IPS-11a (cell line): ENCODE measurements around the gene PDE4B.
"Not testable (repeated sequence)": the region's sequence is repeated elsewhere in the genome, so short reads cannot be mapped to it uniquely, and the experiment has no call there.

Experiments used
- H3K4me3 ChIP-seq: one replicate; pipeline ENCODE4 v1.5.1; 2013; ENCODE audit warnings: low read depth, low read length, control low read depth

Gene PDE4B

DNA sequence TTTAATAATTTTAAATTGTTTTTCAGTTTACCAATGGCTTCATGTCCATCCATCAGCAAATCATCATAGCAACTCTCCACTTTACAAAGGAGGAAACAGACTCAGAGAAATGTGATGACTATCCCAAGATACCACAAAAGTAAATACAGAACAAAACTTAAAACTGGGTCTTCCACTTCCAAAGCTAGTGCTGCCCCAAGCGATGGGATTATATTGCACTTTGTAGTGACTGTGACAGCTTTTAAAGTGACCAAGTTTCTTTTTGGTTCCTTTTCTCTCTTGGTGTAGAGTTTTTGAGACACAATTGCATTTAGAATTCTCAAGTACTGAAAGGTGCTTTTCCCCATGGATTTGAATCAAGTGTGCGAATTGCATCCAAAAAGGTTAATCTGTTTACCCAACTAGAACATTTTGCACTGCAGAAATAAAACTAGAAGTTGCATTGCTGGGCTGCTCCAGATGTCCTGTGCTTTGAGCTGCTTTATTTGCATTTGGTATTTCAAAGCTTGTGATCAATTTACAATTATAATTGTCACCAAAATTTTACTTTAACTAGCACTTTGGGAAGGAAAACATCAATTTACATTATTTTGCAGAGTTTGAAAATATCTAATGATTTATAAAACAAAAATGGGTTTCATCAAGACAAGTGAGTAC, 320.2 kb downstream of the PDE4B start:
- no peak overlapping the region for H3K4me3 ChIP-seq

GRCh38 chr1:66119148-66119547, 326.5 kb downstream of the PDE4B start:
- no peak overlapping the region for H3K4me3 ChIP-seq

DNA sequence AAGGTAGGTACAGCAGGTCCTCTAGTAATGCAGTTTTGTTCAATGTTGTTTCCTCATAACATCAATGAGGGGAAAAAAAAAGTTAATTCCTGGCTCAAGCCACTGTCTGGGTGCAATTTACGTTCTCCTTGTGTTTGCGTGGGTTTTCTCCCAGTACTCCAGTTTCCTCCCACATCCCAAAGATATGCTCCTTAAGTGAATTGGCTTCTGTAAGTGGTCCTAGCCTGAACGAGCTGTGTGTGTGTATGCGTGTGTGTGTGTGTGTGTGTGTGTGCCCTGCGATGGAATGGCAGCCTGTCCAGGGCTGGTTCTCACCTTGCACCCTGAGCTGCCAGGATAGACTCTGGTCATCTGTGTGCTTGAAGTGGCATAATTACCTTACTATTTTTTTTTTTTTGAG, 332.0 kb downstream of the PDE4B start:
- H3K4me3 ChIP-seq, result no peak overlapping the region

GRCh38 chr1:66128641-66129040, 335.9 kb downstream of the PDE4B start:
- H3K4me3 ChIP-seq, result not testable (repeated sequence)

GRCh38 chr1:66132324-66132723, 339.6 kb downstream of the PDE4B start:
- no peak overlapping the region for H3K4me3 ChIP-seq

DNA sequence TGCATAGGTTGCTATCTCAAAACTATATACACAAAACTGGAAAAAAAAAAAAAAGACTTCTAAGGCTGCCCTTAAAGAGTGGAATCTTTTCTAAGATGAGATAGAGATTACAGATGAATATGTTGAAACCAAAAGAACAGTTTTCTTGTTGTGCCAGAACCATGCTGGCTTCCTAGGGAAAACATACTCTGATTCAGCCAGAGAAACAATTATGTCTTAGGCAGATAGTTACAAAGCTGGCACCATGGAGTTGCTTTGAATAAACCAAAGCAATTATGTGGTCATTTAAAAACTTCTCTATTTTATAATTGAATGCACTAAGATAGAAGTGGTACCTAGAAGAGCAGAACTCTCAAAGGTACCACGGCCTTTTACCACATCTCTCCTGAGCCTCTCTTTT, 341.3 kb downstream of the PDE4B start:
- no peak overlapping the region for H3K4me3 ChIP-seq

- H3K4me3 ChIP-seq, result no peak overlapping the region
Observed at GRCh38 chr1:66135161-66135560, 342.5 kb downstream of the PDE4B start.

DNA sequence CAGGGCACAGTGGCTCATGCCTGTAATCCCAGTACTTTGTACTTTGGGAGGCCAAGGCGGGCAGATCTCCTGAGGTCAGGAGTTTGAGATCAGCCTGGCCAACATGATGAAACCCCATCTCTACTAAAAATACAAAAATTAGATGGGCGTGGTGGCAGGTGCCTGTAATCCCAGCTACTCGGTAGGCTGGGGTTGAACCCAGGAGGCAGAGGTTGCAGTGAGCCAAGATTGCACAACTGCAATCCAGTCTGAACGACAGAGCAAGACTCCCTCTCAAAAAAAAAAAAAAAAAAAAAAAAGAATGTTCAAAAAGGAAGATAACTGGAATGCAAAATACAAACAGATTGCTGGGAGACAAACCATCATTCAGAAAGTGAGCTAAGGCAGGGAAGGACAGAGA, 343.7 kb downstream of the PDE4B start:
- H3K4me3 ChIP-seq, result not testable (repeated sequence)

- no peak overlapping the region for H3K4me3 ChIP-seq
Observed at GRCh38 chr1:66137235-66137634, 344.5 kb downstream of the PDE4B start.

- no peak overlapping the region for H3K4me3 ChIP-seq
Observed at GRCh38 chr1:66138613-66139012, 345.9 kb downstream of the PDE4B start.

DNA sequence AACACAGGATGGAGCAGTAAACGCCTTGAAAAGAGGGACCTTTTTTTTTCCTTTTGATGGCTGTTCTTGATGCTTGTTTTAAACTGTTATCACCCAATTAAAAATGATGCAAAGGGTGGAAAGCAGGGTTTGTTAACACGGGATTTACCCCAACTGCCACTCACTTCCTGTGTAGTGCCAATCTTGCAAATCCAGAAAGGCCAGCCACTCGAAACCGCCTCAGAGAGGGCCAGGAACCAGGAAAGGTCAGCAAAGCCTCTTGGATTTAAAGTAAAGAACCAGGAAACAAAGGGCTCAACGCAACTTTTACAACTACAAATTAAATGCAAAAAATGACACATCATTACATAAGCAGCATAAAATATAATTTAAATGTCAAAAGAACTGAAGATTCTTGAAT, 347.4 kb downstream of the PDE4B start:
- no peak overlapping the region for H3K4me3 ChIP-seq

- H3K4me3 ChIP-seq, result no peak overlapping the region
Observed at GRCh38 chr1:66143651-66144050, 351.0 kb downstream of the PDE4B start.

DNA sequence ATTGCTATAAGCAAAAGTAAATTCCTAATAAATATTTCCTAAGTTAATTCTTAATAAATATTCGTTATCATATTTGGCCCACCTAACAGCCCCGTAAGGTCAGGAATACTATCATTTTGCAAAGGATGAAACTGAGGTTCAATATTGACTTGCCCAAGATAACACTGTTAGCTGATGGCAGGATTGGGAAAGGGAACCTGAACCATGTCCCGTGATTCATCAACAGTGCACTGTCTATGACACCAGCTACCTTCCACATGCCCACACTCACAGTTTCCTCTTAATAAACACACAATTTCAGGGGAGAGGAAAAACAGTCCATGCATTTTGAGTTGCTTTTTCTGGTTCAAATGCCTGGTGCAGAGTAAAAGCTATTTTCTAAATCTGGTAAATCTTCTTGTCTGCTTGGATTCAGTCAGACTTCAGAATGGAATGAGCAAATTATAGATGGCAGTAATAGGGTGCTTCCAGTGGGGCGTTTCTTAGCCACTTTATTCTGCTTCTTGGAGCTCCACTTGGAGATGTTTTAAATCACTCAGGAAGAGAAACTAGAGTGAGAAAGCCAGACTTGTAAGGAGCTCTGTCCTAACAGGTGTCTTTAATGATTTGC, 354.6 kb downstream of the PDE4B start:
- H3K4me3 ChIP-seq, result no peak overlapping the region

DNA sequence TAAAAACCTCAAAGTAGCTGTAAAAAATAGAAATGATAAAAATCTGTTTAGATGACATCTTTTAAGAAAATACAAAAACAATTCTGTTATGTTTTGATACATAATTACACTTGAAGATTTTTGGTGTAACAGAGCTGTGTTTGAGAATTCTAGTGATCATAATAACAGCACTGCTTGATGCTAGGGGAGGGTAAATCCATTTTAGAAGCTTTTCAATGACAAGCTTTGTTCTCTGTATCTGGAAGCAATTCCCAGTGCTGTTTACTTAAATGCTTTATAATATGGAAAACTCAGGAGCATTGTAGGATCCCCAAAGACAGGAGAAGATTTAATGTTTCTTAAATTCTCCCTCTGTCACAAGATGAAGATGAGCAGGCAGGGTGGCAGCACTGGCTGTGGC, 359.3 kb downstream of the PDE4B start:
- H3K4me3 ChIP-seq, result no peak overlapping the region

- H3K4me3 ChIP-seq, result no peak overlapping the region
Observed at GRCh38 chr1:66154394-66154793, 361.7 kb downstream of the PDE4B start.

- no peak overlapping the region for H3K4me3 ChIP-seq
Observed at GRCh38 chr1:66156144-66156543, 363.4 kb downstream of the PDE4B start.

- no peak overlapping the region for H3K4me3 ChIP-seq
Observed at GRCh38 chr1:66159800-66160199, 367.1 kb downstream of the PDE4B start.

GRCh38 chr1:66160719-66161118, 368.0 kb downstream of the PDE4B start:
- no peak overlapping the region for H3K4me3 ChIP-seq

GRCh38 chr1:66166753-66167152, 374.1 kb downstream of the PDE4B start:
- no peak overlapping the region for H3K4me3 ChIP-seq

DNA sequence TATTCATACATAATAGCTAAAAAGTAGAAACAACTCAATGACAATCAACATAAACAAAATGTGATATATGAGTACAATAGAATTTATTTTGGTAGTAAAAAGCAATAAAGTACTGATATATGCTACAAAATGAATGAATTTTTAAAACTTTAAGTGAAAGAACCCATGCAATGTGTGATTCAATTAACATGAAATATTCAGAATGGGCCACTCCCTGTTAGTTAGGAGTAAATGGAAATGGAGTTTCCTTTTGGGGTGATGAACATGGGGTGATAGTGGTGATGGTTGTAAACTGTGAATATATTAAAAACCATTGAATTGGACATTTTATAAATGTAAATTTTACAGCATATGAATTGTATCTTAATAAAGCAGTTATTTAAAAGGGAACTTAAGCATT, 374.6 kb downstream of the PDE4B start:
- no peak overlapping the region for H3K4me3 ChIP-seq

- no peak overlapping the region for H3K4me3 ChIP-seq
Observed at GRCh38 chr1:66168467-66168887, 375.8 kb downstream of the PDE4B start.

DNA sequence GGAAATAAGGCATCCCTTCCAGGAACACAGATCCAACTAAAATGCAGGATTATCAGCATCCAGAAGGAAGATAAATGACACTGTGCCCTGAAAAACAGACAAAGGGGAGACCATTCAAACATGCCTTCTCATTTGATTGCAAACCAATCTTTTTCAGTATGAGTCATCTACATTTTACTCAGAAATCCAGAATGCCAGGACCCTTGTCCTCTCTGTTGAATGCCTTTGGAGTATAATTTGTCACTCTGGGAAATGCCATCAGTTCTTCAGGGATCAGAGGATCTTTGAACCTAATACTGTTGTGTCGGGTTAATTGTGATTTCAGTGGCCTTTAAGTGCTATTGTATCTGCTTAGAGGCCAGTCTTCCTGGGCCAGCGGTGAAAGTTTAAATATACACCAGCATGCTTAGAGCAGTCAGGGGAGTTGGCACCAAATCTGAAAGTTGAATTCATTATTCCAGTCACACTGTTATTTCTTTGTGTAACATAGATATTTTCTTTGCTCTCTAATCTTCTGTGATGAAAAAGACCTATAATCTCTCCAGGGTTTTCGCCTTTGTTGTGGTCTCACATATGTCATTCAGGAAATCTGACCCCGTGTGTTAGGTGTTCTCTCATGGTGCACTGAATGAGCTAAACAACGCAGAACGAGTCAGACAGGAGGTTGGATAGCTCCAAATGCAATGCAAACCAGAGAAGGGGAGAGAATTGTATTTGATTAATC, 376.4 kb downstream of the PDE4B start:
- no peak overlapping the region for H3K4me3 ChIP-seq
